Stimulated activated CD8-positive, alpha-beta memory T cell treated with anti-CD3 and anti-CD28 coated beads, Interleukin-4, amount 100 ng/mL, for 1 hour (primary cell): ENCODE data around the gene PBX1.

Experiments
- DNase-seq, 2 donors: peaks; one replicate each; pipeline ENCODE4 v3.0.0-alpha.2; 2020; ENCODE audit warnings: low read depth in 2 of 2, low spot score in 1 of 2

The PBX1 gene

GRCh38 chr1:164773102-164773501 lies 214.1 kb downstream of the PBX1 start:
- no peak for DNase-seq

- DNase-seq, result no peak
These were observed 215.4 kb downstream of the PBX1 start for GRCh38 chr1:164774413-164774812.

- DNase-seq, result no peak
These were observed 216.1 kb downstream of the PBX1 start for GRCh38 chr1:164774819-164775654.

GRCh38 chr1:164777518-164777917 lies 218.5 kb downstream of the PBX1 start:
- no peak for DNase-seq

GRCh38 chr1:164779376-164779775 lies 220.4 kb downstream of the PBX1 start:
- DNase-seq, result no peak

GRCh38 chr1:164780111-164780812 lies 221.3 kb downstream of the PBX1 start:
- no peak for DNase-seq

GRCh38 chr1:164780863-164781262 lies 221.9 kb downstream of the PBX1 start:
- no peak for DNase-seq

- no peak for DNase-seq
These were observed 223.0 kb downstream of the PBX1 start for GRCh38 chr1:164781972-164782371.

GRCh38 chr1:164783778-164784555 lies 225.0 kb downstream of the PBX1 start:
- no peak for DNase-seq

GRCh38 chr1:164784960-164785359 lies 226.0 kb downstream of the PBX1 start:
- DNase-seq, result no peak

- DNase-seq, result no peak
These were observed 227.0 kb downstream of the PBX1 start for GRCh38 chr1:164785841-164786534.

- peak in 1 of 2 donors; percentile 17 for DNase-seq
These were observed 228.2 kb downstream of the PBX1 start for GRCh38 chr1:164786980-164787833.

- no peak for DNase-seq
These were observed 228.8 kb downstream of the PBX1 start for GRCh38 chr1:164787834-164788231.

GRCh38 chr1:164790081-164790480 lies 231.1 kb downstream of the PBX1 start:
- DNase-seq, result no peak

- no peak for DNase-seq
These were observed 233.5 kb downstream of the PBX1 start for GRCh38 chr1:164792410-164793004.

- DNase-seq, result no peak
These were observed 235.4 kb downstream of the PBX1 start for GRCh38 chr1:164794356-164794755.

- no peak for DNase-seq
These were observed 237.9 kb downstream of the PBX1 start for GRCh38 chr1:164796916-164797315.

GRCh38 chr1:164801246-164801731 lies 242.3 kb downstream of the PBX1 start:
- no peak for DNase-seq

GRCh38 chr1:164801791-164802502 lies 243.0 kb downstream of the PBX1 start:
- no peak for DNase-seq
